Posterior cingulate gyrus (tissue), 11 donors: ENCODE results near the gene SLC8B1.

Experiments
- DNase-seq, 10 donors: peaks; one replicate each; pipeline versions ENCODE4 v3.0.0 to v3.0.0-alpha.2; 2020 to 2021; ENCODE audit warnings: mixed read lengths in 3 of 10
- intact Hi-C: fragments of 100-400 bp; cut with DNase I; formaldehyde crosslinking; loops from one replicate; pipeline ENCODE4 v1.15.1; 2023

SLC8B1 gene

DNA sequence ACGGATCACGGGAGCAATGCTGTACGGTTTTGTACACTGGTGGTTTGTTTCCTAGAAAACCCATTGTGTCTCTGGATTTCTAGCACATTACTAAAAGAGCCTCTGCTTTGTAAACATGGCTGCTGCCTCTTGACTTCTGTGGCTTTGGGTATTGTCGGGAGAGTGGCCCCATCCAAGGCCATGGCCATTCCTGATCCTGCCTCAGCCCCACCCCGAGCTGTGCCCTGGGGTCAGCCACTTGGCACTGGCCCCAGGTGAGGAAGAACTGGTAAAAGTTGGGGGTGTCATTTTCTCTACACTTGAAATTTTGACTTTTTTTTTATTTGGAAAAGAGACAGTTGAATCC, 36.5 kb downstream of the SLC8B1 start:
- intact Hi-C loops, result loop anchor here (10.0 kb wide), 1 partner anchor 64 kb away; no protein-coding TSS in a partner anchor
- peak in 1 of 10 donors; percentile 72 for DNase-seq

- peak in 2 of 10 donors; percentile 54 to 76 for DNase-seq
- intact Hi-C loops, result loop anchor here (10.0 kb wide), 1 partner anchor 63 kb away; no protein-coding TSS in a partner anchor
Observed at GRCh38 chr12:113297621-113298471, 37.1 kb downstream of the SLC8B1 start.

DNA sequence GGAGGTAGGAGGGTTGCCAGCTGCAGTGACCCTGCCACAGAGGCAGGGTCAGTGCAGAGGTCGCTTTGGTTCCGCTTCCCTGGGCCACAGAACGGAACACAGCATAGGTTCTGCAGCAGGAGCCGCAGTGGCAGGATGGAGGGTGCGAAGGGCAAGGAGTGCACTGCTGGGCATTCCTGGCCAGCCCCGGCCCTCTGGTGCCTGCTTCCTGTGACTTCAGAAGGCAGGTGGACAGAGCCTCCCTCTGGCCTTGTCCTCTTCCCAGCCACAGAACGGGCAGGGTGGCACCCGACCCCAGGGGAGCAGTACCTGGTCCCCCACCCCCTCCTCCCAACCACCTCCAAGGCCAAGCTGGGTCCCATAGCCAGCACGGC, 37.7 kb downstream of the SLC8B1 start:
- intact Hi-C loops, result loop anchor here (10.0 kb wide), 1 partner anchor 62 kb away; no protein-coding TSS in a partner anchor
- peak in 2 of 10 donors; percentile 5 to 74 for DNase-seq

DNA sequence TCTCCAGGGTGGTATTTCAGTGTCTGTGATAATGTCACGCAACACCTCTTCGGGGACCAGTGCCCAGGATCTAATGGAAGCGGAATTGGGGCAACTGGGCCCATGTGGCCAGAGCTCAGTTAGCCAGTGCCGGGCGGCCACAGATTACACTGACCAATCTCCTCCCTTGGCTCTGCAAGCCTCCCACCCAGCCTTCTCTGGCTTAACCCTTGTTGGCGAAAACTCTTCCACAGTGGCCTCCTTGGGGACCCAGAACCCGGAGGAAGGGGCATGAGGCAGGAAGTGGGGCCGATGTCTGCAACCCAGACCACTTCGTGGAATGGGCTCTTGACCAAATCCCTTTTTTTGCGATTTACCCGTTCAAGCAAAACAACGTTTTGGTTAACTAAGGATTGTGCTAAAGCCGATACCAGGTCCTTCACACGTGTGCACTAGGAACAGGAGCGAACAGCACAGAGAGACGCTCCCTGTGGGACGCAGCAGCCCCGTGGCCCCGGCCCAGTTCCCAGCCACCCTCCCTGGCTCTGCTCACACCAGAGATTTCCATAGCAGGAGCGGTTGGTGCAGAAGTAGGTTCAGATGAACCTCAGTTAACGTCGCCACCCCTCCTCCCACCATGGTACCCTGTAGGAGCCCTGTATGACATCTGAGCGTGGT, 38.2 kb downstream of the SLC8B1 start:
- peak in 2 of 10 donors; percentile 62 to 75 for DNase-seq
- intact Hi-C loops, result loop anchor here (10.0 kb wide), 1 partner anchor 62 kb away; no protein-coding TSS in a partner anchor

DNA sequence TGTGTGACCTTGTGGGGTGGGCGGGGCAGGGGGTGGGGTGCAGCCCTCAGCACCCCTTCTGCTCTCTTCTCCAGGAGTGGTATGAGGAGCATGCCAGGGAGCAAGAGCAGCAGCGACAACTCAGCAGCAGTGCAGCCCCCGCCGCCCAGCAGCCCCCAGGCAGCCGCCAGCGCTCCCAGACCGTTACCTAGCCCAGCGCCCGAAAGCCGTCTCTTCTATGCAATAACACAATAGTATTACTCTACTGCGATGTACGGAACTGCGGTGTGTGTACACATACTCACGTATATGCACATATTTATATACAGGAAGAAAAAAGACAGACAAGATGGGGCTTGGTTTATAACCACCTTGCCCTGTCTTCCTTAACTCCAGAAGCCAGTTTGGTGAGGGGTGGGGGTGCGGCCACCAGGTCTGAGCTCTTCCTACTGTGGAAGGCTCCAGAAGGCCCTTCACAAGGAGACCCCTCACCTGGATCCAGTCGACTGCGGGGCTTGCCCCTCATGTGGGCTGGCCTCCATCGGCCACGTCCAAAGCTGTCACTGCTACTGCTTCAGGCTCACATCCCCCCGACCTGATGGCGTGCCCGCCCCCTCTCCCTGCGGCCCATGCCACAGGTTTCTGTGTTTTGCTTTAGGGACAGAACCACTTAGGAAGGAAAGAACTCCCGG, 38.9 kb downstream of the SLC8B1 start:
- DNase-seq, result peak in 2 of 10 donors; percentile 35 to 79
- intact Hi-C loops, result loop anchor here (10.0 kb wide), 1 partner anchor 61 kb away; no protein-coding TSS in a partner anchor

GRCh38 chr12:113293100-113293499, 41.8 kb downstream of the SLC8B1 start:
- peak in 1 of 10 donors; percentile 73 for DNase-seq
- intact Hi-C loops, result loop anchor here (10.0 kb wide), 1 partner anchor 58 kb away; no protein-coding TSS in a partner anchor

DNA sequence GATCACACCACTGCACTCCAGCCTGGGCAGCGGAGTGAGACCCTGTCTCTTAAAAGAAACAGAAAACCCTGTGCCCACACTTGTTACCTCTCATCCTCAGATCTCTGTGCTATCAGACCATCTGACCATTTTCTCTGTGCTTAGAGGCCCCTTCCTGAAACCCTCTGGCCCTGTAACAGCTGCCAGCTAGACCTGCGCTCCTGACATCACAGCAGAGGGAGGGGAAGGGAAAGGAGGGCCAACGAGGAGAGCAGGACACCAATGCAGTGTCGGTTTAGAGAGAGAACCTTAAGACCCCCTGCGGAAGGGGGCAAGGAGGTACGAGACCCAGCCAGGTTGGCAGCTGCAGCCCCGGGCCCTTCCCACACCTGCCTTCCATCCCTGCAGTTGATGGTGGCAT, 42.4 kb downstream of the SLC8B1 start:
- intact Hi-C loops, result loop anchor here (10.0 kb wide), 1 partner anchor 58 kb away; no protein-coding TSS in a partner anchor
- no peak for DNase-seq

DNA sequence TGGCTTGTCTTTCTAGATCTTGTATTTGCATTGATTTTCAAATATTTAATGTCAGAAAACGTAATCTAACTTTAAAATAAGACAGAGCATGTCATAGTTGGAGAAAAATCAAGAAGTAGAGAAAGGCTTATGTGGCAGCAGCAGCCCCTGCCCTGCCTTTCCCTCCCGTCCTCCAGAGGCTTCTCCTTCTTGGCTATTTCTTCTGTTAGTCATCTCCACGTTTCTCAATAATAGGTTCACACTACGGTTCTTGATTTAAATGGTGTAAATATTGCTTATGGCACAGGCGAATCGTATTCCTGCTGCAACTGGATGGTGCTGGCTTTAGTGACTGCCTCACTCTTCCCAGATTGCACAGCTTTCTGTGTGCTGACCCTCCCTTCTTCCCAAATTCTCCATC, 42.8 kb downstream of the SLC8B1 start:
- intact Hi-C loops, result loop anchor here (10.0 kb wide), 1 partner anchor 57 kb away; no protein-coding TSS in a partner anchor
- no peak for DNase-seq

DNA sequence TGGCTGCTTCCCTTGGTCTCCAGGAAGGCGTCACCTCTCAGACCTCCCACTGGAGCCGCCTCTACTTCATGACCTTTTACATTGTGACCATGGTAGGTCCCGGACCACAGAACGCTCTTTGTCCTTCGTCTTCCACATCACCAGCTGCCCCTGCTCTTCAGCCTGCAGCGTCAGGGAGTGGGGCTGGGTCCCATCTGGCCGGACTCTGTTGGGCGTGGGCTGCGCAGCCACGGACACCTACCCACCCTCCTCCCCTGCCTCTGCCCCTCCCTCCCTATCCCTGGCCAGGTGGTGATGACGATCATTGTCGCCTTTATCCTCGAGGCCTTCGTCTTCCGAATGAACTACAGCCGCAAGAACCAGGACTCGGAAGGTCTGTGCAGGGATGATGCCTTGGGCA, 43.3 kb downstream of the SLC8B1 start:
- peak in 2 of 10 donors; percentile 57 to 85 for DNase-seq
- intact Hi-C loops, result loop anchor here (10.0 kb wide), 1 partner anchor 57 kb away; no protein-coding TSS in a partner anchor

- DNase-seq, result no peak
- intact Hi-C loops, result loop anchor here (10.0 kb wide), 1 partner anchor 56 kb away; no protein-coding TSS in a partner anchor
Observed at GRCh38 chr12:113290506-113290905, 44.4 kb downstream of the SLC8B1 start.

- DNase-seq, result no peak
- intact Hi-C loops, result no loop called here
Observed at GRCh38 chr12:113289361-113289760, 45.5 kb downstream of the SLC8B1 start.

DNA sequence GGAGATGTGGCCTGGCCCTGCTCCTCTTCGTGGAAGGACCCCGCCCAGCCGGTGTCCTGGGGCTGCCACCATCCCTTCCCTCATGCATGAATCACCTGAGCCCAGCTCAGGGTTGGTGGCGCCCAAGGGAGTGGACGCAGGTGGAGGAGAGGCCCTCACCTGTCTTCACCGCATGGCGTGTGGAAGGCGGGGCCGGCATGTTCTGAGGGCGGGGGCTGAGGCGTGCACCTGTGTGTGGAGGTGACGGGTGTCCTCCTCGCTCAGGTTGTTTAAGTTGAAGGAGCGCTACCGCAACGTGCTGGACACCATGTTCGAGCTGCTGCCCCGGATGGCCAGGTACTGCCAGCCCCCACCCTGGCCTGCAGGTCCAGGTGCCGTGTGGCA, 47.0 kb downstream of the SLC8B1 start:
- DNase-seq, result peak in 2 of 10 donors; percentile 65 to 81
- intact Hi-C loops, result no loop called here

DNA sequence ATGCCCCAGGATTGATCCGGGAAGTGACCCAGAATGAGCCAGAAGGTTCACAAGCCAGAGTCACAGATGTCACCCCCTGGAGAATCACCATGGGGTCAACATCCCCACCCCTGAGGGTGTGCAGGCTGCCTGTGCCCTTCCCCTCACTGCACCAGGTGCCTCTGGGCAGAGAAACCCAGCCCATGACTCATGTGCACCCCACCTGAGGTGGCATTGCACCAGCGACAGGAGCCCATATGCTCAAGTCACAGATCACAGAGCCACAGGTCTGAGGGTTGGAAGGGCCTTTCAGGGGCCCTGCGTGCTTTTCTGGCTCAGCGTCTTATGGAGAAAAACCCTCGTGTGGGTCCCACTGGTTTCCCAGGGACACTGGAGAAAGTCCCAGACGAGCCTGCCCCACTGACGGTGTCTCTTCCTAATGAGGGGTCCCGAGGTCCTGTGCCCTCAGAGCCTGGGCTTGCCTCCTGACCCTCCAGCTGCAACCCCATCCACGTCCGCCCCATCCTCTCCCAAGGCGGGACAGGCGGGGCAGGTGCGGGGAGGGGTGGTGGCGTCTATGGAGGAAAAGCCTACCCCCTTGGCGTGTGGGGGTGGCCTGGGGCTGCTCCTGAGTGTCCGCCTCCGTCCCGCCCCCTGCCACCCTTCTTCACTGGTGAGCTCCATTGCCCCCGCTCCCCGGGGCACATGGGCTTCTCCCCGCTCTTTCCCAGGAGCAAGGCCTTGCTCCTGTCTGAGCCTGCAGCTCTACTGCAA, 47.6 kb downstream of the SLC8B1 start:
- DNase-seq, result peak in 2 of 10 donors; percentile 45 to 78
- intact Hi-C loops, result no loop called here

- DNase-seq, result peak in 2 of 10 donors; percentile 56 to 65
Observed at GRCh38 chr12:113286712-113287111, 48.2 kb downstream of the SLC8B1 start.

GRCh38 chr12:113285679-113286610, 49.0 kb downstream of the SLC8B1 start:
- DNase-seq, result peak in 2 of 10 donors; percentile 41 to 71
- intact Hi-C loops, result no loop called here

More at GRCh38 chr12:113286712-113287111, 48.2 kb downstream of the SLC8B1 start:
- intact Hi-C loops, result no loop called here

- intact Hi-C loops, result no loop called here
- peak in 1 of 10 donors; percentile 14 for DNase-seq
Observed at GRCh38 chr12:113284751-113285150, 50.2 kb downstream of the SLC8B1 start.

DNA sequence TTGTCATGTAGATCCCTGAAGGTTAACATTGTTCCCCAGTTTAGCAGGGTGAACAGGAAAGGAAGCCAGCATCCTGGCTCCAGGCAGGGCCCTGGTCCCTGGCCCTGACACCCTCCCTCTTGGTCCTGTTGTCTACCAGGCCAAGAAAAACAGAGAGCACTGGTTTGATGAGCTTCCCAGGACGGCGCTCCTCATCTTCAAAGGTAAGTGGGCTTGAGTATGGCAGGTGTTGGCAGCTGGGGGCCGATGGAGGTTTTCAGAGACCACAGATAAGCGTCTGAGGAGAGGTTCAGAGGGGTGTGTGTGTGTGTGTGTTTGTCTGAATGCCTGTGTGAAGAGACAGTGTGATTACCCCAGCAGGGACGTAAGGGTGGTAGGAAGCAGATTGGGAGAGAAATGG, 56.3 kb downstream of the SLC8B1 start:
- peak in 2 of 10 donors; percentile 33 to 42 for DNase-seq
- intact Hi-C loops, result no loop called here

DNA sequence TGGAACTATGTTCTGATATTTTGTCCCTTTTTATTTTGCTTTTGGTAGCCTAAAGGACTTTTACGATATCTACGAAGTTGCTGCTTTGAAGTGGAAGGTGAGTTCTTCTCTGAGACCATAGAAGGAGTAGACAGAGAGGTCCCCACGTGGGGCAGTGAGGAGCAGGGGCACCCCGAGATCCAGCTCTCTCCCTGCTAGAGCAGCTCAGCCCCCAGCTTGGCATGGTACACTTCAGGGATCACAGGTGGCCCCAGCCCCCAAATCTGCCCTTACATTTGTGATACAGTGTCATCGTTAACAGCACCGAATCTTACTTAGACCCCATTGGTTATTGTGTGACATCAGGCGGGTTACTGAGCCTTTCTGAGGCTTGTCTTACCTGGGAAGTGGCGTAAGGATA, 56.8 kb downstream of the SLC8B1 start:
- intact Hi-C loops, result no loop called here
- DNase-seq, result peak in 2 of 10 donors; percentile 44 to 49

DNA sequence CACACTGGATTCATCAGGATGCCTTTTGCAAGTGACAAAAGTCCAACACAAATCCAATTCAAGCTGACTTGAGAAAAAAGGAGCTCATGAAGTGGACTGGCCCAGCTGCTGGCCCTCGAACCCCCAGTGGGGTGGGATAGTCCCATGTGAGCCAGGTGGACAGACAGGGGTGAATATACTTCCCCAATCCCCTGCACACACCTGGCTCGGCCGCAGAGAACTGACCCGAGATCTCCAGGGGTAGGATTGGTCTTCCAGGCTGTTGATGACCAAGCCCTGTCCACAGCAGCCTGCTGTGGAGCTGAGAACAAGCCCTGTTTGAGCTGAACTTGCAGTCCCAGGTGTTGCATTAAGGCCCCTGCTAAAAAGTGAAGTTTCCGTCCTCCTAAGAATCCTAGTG, 57.4 kb downstream of the SLC8B1 start:
- intact Hi-C loops, result no loop called here
- peak in 2 of 10 donors; percentile 25 to 43 for DNase-seq
